OCI-LY7 (cell line): Measurements from ENCODE around the gene MYO1B.

Experiments used
- EZH2phosphoT487 ChIP-seq: fragments of 200-600 bp; sonication (generic); IDR thresholded peaks from 2 replicates; pipeline ENCODE4 v1.6.1; 2018; ENCODE audit warnings: low read depth, borderline replicate concordance, mild to moderate bottlenecking, mixed run types, antibody characterized with exemption, low read length, moderate library complexity, mixed read lengths
- TF ChIP-seq, protein P1 (sequence below): fragments of 200-600 bp; sonication (generic); conservative IDR thresholded peaks from 2 replicates; pipeline ENCODE4 v1.5.1; 2014; ENCODE audit warnings: mild to moderate bottlenecking, antibody characterized with exemption, low read length, moderate library complexity, mixed read lengths

DNA sequence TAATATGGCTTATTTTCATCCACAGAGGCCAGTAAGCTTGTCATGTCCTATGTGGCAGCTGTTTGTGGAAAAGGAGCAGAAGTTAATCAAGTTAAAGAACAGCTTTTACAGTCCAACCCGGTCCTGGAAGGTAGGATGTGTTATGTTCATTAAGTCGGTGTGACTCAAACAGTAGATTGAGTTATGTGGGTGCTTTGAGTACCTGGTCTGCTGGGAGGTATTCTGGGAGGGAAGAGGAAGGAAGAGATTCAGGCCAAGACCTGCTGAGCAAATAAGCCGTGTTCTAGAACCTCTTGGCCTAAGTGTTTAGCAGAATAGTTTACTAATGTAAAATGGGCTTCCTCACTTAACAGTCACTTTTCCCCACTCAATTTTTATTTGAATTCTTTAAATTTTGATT lies 96.2 kb downstream of the MYO1B start:
- TF ChIP-seq, protein P1, sequence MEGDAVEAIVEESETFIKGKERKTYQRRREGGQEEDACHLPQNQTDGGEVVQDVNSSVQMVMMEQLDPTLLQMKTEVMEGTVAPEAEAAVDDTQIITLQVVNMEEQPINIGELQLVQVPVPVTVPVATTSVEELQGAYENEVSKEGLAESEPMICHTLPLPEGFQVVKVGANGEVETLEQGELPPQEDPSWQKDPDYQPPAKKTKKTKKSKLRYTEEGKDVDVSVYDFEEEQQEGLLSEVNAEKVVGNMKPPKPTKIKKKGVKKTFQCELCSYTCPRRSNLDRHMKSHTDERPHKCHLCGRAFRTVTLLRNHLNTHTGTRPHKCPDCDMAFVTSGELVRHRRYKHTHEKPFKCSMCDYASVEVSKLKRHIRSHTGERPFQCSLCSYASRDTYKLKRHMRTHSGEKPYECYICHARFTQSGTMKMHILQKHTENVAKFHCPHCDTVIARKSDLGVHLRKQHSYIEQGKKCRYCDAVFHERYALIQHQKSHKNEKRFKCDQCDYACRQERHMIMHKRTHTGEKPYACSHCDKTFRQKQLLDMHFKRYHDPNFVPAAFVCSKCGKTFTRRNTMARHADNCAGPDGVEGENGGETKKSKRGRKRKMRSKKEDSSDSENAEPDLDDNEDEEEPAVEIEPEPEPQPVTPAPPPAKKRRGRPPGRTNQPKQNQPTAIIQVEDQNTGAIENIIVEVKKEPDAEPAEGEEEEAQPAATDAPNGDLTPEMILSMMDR = no peak
- no peak for TF ChIP-seq EZH2phosphoT487
